NCI-H1048 (cell line): Measurements from ENCODE around the gene SLC49A3.

Source experiments
- DNase-seq: peaks from one replicate; lab custom pipeline; 2025; lab: John Stamatoyannopoulos, UW

SLC49A3 gene

GRCh38 chr4:665751-666435 is 23.1 kb downstream of the SLC49A3 start:
- DNase-seq: no peak

GRCh38 chr4:665381-665750 is 23.6 kb downstream of the SLC49A3 start:
- no peak for DNase-seq

DNA sequence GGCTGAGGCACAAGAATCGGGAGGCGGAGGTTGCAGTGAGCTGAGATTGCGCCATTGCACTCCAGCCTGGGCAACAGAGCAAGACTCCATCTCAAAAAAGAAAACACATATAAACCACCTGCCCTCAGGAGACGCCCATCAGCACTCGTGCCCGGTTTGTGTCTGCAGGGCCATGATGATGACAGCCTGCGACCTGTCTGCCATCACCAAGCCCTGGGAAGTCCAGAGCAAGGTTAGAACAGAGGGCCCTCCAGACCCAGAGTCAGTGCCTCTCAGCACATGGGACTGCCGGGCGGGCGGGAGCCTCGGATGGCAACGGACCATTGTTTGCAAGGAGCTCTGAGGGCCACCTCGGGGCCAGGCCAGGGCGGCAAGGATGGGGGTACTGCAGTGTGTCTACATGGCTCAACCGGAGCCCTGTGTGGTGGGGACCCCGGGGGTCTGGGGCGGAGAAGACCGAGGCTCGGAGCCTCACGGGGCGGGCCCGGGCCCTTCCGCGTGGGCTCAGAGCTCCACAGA is 24.2 kb downstream of the SLC49A3 start:
- no peak for DNase-seq

DNA sequence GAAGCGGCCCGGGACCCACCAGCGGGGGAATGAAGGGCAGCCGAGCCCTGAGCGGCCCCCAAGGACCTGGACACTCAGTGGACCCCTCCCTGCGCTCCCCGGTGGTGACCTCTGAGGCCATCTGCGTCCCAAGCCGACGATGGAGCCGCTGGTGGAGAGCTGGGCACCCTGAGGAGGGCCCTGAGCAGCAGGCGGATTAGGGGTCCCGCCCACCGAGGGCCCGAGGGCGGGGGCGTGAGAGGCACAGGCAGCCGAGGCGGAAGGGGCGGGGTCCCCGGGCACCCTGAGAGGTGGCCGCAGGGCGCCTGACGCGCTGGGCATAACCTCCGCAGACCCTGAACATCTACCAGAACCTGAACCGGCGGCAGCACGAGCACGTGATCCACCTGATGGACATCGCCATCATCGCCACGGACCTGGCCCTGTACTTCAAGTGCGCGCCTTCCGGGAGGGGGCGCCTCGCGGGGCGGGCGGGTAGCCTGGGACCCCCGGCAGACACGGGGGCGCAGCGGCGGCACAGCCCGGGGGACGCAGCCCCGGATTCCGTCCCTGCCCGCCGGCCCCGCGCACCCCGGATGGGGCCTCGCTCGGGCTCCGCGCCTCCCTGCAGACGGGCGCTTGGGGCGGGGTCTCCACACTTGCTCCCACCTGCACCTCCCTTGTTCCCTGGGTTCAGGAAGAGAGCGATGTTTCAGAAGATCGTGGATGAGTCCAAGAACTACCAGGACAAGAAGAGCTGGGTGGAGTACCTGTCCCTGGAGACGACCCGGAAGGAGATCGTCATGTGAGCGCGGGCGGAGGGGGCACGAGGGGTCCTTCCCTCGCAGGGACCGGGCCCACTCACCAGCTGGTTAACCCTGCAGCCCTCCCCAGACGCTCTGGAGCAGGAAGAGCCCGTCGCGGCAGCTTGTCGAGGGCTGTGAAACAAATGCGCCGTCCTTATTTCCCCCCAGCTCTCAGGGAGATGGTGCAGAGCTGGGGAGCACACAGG is 25.2 kb downstream of the SLC49A3 start:
- no peak for DNase-seq

DNA sequence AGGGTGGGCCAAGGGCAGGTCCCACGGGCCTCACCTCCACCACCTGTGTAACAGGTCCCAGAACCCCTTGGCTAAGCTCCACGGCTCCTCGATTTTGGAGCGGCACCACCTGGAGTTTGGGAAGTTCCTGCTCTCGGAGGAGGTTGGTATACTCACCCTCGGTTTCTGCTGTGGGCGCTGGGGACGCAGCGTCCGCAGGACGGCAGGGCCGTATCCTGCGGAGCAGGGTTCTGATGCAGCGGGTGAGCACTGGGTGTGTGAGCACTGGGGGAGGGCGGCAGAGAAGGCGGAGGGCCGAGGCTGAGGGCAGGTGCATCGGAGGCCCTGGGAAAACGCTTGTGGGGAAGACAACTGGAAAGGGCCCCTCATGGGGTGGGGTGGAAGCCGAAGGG is 25.9 kb downstream of the SLC49A3 start:
- DNase-seq: no peak

DNA sequence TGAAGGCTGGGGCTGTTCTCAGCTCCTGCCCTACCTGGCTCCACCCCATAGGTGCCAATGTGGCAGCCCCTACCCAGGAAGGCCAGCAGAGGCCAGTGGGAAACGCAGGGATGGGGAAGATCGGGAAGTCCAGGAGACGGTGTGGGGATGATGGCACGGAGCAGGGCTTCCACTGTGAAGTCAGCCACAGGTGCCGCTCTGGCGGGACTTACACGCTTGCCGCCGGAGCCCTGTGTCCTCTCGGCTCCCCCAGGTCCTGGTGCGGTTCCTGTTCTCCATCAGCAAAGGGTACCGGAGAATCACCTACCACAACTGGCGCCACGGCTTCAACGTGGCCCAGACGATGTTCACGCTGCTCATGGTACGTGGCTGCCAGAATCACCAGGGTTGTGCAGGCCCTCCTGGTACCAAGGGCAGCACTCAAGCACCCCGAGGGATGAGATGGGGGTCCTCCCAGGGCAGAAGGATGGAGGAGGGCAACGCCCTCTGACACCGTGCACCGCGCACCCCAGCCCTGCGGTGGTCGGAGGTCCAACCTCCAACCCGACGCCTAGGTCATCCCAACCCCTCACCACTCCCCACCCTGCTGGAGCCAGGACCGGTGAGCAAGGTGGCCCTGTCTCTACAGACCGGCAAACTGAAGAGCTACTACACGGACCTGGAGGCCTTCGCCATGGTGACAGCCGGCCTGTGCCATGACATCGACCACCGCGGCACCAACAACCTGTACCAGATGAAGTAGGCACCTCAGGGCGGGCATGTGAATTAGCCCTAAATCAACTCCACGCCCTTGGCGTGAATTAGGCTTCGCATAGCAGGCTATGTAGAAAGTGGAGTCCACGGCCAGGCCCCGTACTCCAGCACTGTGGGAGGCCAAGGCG is 26.8 kb downstream of the SLC49A3 start:
- DNase-seq: no peak

DNA sequence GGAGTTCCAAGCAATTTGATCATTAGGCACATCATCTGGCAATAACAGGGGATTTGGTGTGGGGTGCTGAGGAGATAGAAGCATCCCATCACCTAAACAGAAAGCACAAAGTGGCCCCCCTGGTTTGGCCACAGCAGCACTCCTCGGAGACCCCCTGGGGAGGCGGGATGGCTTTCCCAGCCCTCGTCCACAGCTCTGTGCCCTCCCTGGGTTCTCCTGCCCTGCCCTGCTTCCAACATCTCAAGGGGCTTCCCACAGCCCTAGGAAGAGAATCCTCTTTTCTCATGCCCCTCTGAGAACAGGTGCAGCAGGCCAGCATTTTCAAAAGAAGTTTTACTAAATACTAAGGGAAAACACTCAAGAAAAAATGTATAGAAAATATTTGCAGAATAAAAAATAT is 27.7 kb downstream of the SLC49A3 start:
- no peak for DNase-seq

- DNase-seq: no peak
These were observed 28.6 kb downstream of the SLC49A3 start for GRCh38 chr4:660401-660800.

- no peak for DNase-seq
These were observed 29.1 kb downstream of the SLC49A3 start for GRCh38 chr4:659851-660250.

DNA sequence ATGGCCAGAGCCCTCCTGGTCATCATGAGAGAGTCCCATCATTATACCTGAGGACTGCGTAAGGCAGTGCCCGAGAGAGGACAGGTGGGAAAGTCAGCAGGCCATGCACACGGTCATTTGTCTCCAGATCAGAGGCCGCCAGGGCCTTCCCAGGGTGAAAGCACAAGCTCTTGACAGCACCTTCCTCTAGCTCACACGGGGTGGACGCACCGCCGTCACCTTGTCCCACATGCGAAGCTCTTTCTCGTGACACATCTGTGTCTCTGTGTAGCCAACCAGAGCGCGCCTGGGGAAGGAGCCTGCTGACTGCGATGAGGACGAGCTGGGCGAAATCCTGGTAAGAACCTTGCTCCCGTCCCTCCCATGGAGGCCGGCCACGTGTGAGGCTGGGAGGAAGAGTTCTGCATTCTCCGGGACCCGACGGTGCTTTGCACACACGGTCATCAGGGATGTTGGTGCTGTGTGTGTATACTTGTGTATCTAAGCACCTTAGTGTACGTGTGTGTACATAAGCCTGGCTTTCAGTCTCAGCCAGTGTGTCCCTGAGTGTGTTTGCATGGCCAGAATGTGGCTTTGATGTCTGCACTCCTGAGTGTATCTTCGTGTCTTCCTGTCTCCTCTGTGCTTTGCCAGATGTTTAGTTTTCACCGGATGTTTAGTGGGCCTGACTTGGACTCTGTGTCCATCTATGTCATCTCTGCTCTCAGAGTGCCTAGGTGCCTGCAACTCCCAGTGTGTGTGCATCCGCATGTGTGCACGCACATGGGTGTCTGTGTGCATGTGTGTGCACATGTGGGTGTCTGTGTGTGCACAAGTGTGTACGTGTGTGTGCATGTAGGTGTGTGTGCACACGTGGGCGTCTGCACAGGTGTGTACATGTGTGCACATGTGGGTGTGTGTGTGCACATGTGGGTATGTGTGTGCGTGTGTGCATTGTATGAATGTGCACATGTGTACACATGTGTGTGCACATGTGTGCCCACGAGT is 30.0 kb downstream of the SLC49A3 start:
- DNase-seq: no peak

GRCh38 chr4:657834-658667 is 30.9 kb downstream of the SLC49A3 start:
- no peak for DNase-seq

DNA sequence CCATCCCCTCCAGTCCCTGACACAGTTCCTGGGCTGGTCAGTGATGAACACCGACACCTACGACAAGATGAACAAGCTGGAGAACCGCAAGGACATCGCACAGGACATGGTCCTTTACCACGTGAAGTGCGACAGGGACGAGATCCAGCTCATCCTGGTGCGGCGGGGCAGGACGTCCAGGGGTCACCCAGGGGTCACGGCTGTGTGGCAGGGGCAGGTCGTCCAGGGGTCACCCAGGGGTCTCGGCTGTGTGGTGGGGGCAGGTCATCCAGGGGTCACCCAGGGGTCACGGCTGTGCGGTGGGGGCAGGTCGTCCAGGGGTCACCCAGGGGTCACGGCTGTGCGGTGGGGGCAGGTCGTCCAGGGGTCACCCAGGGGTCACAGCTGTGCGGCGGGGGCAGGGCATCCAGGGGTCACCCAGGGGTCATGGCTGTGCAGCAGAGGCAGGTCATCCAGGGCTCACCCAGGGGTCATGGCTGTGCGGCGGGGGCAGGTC is 31.6 kb downstream of the SLC49A3 start:
- no peak for DNase-seq

- no peak for DNase-seq
These were observed 32.3 kb downstream of the SLC49A3 start for GRCh38 chr4:656436-657337.

DNA sequence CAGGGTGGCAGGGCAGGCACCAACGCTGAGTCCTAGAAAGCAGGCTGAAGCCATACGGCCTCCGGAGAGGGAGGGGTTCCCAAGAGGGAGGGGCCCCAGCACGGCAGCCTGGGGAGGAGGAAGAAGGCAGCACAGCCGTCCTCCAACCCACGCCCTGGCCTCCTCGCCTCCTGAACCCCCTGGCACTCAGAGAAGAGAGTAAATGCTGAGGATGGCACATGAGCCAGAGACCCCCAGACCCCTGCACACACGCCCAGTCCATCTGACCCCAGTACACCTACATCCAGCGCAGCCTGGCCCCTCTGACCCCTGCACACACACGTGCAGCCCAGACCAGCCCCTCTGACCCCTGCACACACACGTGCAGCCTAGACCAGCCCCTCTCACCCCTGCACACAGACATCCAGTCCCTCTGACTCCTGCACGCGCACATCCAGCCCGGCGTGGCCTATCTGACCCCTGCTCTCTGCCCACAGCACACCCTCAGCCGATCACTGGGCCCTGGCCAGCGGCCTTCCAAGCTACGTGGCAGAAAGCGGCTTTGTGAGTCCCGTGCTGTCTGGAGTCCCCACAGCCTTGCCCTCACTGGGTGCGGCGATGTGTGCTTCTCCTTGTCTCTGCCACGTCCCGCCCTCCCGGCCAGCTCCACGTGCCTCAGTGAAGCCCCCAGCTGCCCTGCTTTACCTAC is 33.3 kb downstream of the SLC49A3 start:
- no peak for DNase-seq

- DNase-seq: no peak
These were observed 34.0 kb downstream of the SLC49A3 start for GRCh38 chr4:654871-655463.

- no peak for DNase-seq
These were observed 34.5 kb downstream of the SLC49A3 start for GRCh38 chr4:654503-654845.

DNA sequence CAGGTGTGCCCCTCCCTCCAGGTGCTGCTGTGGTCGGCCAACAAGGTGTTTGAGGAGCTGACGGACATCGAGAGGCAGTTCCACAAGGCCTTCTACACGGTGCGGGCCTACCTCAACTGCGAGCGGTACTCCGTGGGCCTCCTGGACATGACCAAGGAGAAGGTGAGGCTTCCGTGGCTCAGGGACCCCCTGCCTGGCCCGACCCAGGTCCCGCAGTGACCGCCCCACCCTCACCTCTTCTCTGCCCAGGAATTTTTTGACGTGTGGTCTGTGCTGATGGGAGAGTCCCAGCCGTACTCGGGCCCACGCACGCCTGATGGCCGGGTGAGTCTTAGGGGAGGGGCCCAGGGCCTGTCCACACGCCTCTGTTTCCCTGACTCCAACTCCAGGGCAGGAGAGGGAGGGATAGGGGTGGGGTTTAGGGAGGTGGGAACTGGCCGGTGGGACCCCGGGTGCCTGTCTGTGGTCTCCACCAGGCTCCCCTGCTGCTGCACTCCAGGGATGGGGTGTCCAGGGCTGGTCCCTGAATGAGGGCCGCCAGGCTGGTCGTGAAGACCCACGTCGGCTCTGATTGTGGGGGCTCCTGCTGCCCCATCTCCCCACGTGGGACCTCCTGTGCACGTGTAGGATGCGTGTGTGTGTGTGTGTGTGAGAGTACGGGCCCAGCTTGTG is 35.0 kb downstream of the SLC49A3 start:
- no peak for DNase-seq
